ENCODE measurements around the gene CD248. TPM values are rescaled to one million over a fixed set of nuclear protein-coding genes. Genes with fewer than 3 reads are reported as not detected.
A peak's percentile ranks its signal among the peaks of the same experiment; 100 is the strongest.

CD248 gene
- total RNA-seq, 4 donors from 2014 or later = 4.6 to 24.8 (median 6.6) TPM

GRCh38 chr11:66282468-66283455 is 34.1 kb downstream of the CD248 start:
- Histone ChIP-seq H3K27me3 (no peaks in the 10 kb centered on the region), H3K4me1 (peaks cover 5 to 12% of the 10 kb centered on the region in 2 donors), H3K4me3 (replicated peaks in 1 of 3) (no peak overlapping the region), H3K27ac (no peak overlapping the region), H3K36me3 (peaks cover 0 to 6% of the 10 kb centered on the region in 2 donors), H3K9me3 (no peaks in the 10 kb centered on the region)
- intact Hi-C loops (cut with DNase I) = loop anchor here (2.0 kb wide), 1 partner anchor 60 kb away; no protein-coding TSS in a partner anchor
- peak; percentile 99 for DNase-seq
- WGBS, 2 donors = 35 to 48% methylated on average over 9 to 15 of the region's 35 CpGs
- peak; percentile 87 to 99 (median 96) for TF ChIP-seq CTCF (IDR thresholded peaks at IDR 0.05)
- TF ChIP-seq POLR2A (IDR thresholded peaks at IDR 0.05) = no peak

- H3K9me3 ChIP-seq = no peaks in the 10 kb centered on the region
- H3K4me3 ChIP-seq (replicated peaks in 1 of 3) = no peak overlapping the region
- peaks cover 4 to 14% of the 10 kb centered on the region in 2 donors for H3K4me1 ChIP-seq
- intact Hi-C loops (cut with DNase I) = loop anchor here (2.0 kb wide), 1 partner anchor 59 kb away; no protein-coding TSS in a partner anchor
- H3K36me3 ChIP-seq = peaks cover 0 to 6% of the 10 kb centered on the region in 2 donors
- no peak for TF ChIP-seq CTCF (IDR thresholded peaks at IDR 0.05)
- no peak for TF ChIP-seq POLR2A (IDR thresholded peaks at IDR 0.05)
- 38 to 66% methylated on average over 5 to 14 of the region's 20 CpGs for WGBS, 2 donors
- H3K27me3 ChIP-seq = no peaks in the 10 kb centered on the region
- DNase-seq = peak in 1 of 2 donors; percentile 25
- H3K27ac ChIP-seq = no peak overlapping the region
These were observed 34.9 kb downstream of the CD248 start for GRCh38 chr11:66281776-66282467.

- Histone ChIP-seq H3K27ac (no peak overlapping the region), H3K27me3 (no peaks in the 10 kb centered on the region), H3K4me1 (peaks cover 4 to 14% of the 10 kb centered on the region in 2 donors), H3K4me3 (replicated peaks in 1 of 3) (no peak overlapping the region), H3K9me3 (no peaks in the 10 kb centered on the region), H3K36me3 (peaks cover under 1 to 11% of the 10 kb centered on the region in 2 donors)
- no peak for DNase-seq
- intact Hi-C loops (cut with DNase I) = no loop called here
- TF ChIP-seq CTCF (IDR thresholded peaks at IDR 0.05) = no peak
- TF ChIP-seq POLR2A (IDR thresholded peaks at IDR 0.05) = no peak
- WGBS, 2 donors = 87 to 96% methylated on average over 6 of the region's 6 CpGs
These were observed 35.8 kb downstream of the CD248 start for GRCh38 chr11:66281001-66281400.

DNA sequence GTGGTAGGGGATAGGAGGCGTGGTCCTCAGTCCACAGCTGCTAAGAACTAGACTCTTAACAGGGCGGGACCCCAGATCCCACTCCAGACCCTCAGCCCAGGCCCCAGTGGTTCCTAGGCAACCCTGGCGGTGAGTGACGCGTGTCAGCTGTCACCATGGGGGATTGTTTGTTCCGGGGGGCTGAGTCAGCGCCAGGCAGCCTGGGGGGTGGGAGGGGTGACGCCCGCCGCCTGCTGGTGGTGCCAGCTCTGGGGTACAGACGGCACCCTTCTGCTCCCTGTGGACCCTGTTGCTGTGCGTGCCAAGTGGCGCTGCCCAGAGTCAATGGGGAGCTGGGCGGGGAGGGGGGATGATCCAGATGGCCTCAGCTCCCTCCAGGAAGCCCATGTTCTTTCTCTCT is 36.4 kb downstream of the CD248 start:
- DNase-seq = no peak
- no peaks in the 10 kb centered on the region for H3K9me3 ChIP-seq
- H3K4me3 ChIP-seq (replicated peaks in 1 of 3) = no peak overlapping the region
- intact Hi-C loops (cut with DNase I) = no loop called here
- no peak for TF ChIP-seq CTCF (IDR thresholded peaks at IDR 0.05)
- TF ChIP-seq POLR2A (IDR thresholded peaks at IDR 0.05) = no peak
- H3K36me3 ChIP-seq = peaks cover 6 to 17% of the 10 kb centered on the region in 2 donors
- no peak overlapping the region for H3K27ac ChIP-seq
- peaks cover 4 to 14% of the 10 kb centered on the region in 2 donors for H3K4me1 ChIP-seq
- WGBS, 2 donors = 84 to 85% methylated on average over 6 to 9 of the region's 14 CpGs
- no peaks in the 10 kb centered on the region for H3K27me3 ChIP-seq
